H54 (cell line): ENCODE results near the gene AP5S1.
"Not testable (repeated sequence)": the region's sequence is repeated elsewhere in the genome, so short reads cannot be mapped to it uniquely, and the experiment has no call there.

Experiments used
- DNase-seq: peaks from one replicate; pipeline ENCODE4 v3.0.0; 2011; ENCODE audit warnings: low spot score, mixed read lengths; ENCODE audit not compliant: insufficient read length
- FAIRE-seq: peaks from 3 replicates; lab custom pipeline; 2011; peaks lifted over from hg19 to GRCh38; lab: Jason Lieb, UNC
- POLR2A ChIP-seq: IDR thresholded peaks from 2 replicates; pipeline ENCODE4 v1.6.1; 2011; ENCODE audit warnings: low read depth, mild to moderate bottlenecking, low read length

The AP5S1 gene

DNA sequence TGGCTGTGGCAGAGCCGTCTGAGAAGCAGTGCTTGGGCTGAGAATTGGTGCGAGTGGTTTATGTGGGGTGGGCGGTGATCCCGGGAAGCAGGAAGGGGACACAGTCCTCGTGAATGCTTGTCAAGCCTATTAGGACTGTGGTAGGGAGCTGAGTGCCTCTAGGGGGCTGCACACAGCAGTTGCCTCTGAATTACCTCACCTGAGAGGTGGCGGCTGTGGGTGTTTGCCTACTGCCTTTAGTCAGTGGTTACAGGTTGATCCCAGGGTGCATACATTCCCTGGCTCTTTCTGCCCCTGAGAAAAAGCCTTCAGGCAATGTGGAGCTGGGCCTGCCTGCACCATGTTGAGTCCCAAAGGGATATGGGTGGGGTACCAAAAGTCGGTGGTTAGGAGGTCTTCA, 5.2 kb downstream of the AP5S1 start:
- TF ChIP-seq POLR2A: no peak
- FAIRE-seq (no peak), DNase-seq (no peak)

DNA sequence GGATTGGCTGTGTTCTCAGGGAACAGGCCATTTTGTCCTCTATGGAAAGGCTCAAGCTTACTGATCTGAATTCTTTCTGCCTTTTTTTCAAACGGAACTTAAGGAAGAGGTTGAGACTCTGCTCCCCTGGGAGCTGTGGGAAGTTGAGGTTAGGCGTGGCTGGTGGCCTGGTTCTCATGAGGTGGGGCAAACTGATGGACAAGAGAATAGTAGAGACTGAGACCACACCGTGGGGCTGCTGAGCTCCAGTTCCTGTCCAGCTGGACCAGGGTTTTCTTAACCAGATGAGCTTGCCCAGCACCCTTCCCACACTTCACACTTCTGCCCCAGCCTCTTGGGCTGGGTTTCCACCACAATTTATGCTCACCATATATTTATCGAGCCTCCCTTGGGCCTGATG, 6.1 kb downstream of the AP5S1 start:
- no peak for TF ChIP-seq POLR2A
- FAIRE-seq (no peak), DNase-seq (no peak)

DNA sequence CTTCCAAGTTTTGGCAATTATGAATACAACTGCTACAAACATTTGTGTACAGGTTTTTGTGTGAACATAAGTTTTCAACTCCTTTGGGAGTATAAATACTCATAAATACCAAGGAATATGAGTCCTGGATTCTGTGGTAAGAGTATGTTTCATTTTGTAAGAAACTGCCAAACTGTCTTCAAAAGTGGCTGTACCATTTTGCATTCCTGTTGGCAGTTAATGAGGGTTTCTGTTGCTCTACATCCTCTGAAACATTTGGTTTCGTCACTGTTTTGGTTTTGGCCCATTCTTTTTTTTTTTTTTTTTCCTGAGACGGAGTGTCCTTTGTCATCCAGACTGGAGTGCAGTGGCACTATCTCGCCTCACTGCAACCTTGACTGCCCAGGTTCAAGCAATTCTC, 8.5 kb downstream of the AP5S1 start:
- no peak for TF ChIP-seq POLR2A
- FAIRE-seq (no peak), DNase-seq (no peak)

DNA sequence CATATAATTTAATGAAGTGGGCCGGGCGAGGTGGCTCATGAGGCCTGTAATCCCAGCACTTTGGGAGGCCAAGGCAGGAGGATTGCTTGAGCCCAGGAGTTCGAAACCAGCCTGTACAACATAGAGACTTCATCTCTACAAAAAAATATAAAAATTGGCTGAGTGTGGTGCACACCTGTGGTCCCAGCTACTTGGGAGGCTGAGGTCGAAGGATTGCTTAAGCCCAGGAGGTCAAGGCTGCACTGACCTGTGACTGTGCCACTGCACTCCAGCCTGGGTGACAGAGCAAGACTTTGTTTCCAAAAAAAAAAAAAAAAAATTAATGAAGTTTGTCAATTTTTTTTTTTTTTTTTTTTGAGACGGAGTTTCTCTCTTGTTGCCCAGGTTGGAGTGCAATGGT, 9.5 kb downstream of the AP5S1 start:
- FAIRE-seq, DNase-seq: not testable (repeated sequence)

DNA sequence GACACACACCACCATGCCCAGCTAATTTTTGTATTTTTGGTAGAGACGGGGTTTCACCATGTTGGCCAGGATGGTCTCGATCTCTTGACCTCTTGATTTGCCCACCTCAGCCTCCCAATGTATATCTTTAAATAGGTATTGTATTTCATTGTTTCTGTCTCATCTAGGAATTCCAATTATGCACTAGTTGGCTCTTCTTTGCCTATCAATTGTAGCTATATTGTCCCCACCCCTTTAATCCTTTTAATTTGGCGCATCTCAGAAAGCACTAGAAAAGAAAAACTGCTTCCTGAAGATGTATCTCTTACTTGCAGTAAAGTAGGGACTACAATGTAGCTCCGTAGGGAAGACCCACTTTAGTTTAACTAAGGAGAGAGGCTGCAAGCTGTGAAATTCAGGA, 15.8 kb downstream of the AP5S1 start:
- FAIRE-seq (no peak), DNase-seq (no peak)
- no peak for TF ChIP-seq POLR2A

DNA sequence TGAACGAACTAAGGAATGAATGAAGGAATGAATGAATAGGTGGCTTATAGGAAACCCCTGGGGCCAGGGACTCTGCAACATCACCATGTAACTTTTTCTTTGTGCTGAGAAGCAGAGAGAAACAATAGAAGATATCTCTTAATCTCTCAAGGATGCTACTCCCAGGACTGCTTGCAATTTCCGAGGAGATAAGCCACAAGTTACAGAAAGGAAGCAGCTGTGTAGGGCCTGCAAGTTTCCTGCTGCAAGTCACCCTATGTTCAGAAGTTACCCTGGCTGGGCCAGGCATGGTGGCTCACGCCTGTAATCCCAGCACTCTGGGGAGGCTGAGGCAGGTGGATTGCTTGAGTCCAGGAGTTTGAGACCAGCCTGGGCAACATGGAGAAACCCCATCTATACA, 19.0 kb downstream of the AP5S1 start:
- FAIRE-seq (no peak), DNase-seq (no peak)
- no peak for TF ChIP-seq POLR2A

DNA sequence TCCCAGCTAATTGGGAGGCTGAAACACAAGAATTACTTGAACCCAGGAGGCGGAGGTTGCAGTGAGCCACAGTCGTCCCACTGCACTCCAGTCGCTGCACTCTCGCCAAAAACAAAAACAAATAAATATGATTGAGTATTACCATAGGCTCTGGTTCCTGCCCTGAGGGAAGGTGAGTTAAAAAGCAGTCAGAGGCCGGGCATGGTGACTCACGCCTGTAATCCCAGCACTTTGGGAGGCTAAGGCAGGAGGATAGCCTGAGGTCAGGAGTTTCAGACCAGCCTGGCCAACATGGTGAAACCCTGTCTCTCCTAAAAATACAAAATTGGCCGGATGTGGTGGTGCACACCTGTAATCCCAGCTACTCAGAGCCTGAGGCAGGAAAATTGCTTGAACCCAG, 19.9 kb downstream of the AP5S1 start:
- not testable (repeated sequence) for DNase-seq, FAIRE-seq

DNA sequence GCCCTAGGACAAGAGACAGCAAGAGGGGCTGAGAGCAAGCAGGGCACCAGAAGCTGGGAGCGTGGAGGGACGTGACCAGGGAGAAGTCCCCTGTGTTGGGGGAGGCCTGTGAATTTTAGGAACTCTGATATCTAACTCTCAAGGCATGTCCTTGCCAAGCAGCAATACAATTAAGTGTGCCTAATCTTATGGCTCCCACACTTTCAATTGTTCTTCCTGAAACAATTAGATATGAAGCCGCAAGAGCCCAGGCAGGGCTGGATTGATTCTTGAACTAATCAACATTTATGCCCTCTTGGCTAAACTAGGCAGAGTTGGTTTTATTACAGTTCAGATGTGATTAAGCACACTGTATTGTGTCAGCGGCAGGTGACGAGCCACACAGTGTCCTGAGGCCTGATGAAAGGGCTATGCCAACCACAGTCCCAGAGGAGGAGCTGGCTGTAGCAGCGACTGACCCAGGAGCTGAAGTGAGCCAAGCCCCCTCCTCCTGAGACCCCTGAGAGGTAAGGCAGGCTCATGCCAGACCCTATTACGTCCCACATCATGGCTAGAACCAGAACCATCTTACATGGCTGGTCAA, 22.1 kb downstream of the AP5S1 start:
- TF ChIP-seq POLR2A: no peak
- no peak for FAIRE-seq
- DNase-seq: no peak

DNA sequence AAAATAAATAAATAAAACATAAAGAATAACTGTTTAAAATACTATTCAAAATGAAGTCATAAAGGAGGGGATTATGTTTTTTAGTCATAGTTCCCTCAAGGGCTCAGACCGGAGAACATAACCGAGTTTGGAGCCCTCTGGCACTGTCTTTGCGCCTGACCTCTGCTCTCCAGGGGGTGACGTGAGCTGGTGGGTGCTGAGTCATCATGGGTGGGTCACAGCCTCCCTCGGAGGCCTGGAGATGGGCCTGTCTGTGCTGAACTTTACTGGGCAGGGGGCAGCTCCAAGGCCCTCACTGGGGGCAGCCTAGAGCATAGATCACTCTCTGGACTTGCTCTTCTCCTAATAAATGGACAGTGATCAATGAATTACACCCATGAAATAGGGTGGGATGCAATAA, 23.1 kb downstream of the AP5S1 start:
- FAIRE-seq: no peak
- peak; percentile 87 for DNase-seq
- no peak for TF ChIP-seq POLR2A

DNA sequence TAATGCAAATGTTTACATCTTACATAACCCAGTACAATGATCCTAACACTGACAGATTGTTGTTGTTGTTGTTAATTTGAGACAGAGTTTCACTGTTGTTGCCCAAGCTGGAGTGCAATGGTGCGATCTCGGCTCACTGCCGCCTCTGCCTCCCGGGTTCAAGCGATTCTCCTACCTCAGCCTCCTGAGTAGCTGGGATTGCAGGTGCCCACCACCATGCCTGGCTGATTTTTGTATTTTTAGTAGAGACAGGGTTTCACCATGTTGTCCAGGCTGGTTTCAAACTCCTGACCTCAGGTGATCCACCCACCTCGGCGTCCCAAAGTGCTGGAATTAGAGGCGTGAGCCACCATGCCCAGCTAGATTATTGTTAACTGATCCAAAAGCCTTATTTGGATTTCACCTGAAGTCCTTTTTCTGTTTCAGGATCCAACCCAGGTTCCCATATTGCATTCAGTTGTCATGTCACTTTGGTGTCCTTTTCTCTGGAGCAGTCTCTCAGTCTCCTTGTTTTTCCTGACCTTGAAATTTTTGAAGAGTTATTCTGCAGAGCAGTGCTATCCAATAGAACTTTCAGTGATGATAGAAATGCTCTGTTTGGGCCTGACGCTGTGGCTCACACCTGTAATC, 23.8 kb downstream of the AP5S1 start:
- not testable (repeated sequence) for FAIRE-seq, DNase-seq

DNA sequence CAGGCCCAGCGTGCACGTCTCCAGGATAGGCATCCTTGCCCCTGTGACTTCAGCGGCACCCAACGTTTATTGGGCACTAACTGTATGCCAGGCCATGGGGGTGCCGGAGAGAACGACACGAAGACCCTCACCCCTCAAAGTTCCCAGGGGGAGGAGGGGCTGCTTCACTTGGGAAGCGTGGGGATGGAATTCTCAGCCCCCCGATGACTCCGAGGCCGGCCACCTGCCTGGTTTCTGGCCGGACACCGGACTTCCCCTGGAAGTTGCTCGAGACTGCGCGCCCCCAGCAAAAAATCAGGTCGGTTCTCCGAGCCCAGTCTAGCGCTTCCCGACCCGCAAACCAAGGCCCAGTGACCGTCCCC, 26.0 kb downstream of the AP5S1 start:
- no peak for TF ChIP-seq POLR2A
- no peak for DNase-seq
- no peak for FAIRE-seq

DNA sequence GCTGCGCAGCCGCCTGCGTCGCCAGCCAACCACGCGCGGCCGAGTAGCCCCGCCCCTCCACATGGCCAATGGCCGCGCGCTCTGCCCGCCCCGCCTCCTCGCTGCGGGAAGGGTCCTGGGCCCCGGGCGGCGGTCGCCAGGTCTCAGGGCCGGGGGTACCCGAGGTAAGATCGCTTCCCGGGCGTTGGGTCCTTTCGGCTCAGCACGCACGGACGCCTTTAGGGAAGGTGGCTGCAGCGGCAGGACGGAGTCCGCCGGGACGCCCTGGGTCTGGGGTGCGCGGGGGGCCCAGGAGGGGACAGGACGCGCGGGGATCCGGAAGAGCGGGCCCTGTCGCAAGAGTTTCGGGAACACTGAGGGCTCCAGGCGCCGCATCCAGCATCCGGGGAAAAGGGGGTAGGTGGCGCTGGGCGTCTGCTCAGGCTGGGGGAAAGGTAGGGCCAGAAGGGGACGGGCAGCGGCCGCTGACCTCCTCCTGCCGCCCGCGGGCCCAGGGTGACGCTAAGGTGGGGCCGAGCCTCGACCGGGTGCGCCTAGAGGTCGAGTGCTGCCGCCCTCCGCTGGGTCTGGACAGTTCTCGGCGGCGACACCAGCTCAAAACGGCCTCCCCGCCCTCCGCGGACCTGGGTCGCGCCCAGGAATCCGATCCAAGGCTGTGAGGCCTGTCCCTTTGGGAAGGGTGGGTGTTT, 26.5 kb downstream of the AP5S1 start, which contains the start of gene MAVS:
MAVS (plus strand) TSS at position 95 of the 689 bp plus-strand sequence. CDS start 7,791 bp downstream, outside the sequence.
- DNase-seq (peak; percentile 81), FAIRE-seq (no peak)
- peak; percentile 62; the same call in 1 of the 2 replicates for TF ChIP-seq POLR2A

DNA sequence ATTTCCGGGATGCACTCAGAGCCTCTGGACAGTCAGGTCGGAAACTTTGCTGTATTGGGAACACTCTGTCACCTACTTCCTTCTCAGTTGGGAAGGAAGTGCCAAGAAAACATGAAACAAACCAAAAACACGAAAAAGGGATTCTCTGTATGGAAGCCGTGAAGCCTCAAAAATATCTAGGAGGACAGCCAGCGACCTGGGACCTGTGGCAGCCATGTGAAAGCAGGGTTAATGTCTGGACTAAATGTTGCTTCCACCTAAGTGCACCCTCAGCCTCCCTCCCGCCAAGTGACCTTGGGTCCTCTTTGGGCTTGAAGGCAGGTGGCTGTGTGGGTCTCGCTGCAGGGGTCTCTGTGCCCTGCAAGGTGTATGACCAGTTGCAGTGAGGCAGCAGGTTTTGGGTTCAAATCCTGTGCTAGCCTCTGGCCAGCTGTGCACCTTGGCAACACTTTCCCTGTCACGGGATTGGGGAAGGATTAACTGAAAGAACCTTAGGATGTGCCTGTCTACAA, 27.1 kb downstream of the AP5S1 start:
- FAIRE-seq (no peak), DNase-seq (no peak)
- no peak for TF ChIP-seq POLR2A

DNA sequence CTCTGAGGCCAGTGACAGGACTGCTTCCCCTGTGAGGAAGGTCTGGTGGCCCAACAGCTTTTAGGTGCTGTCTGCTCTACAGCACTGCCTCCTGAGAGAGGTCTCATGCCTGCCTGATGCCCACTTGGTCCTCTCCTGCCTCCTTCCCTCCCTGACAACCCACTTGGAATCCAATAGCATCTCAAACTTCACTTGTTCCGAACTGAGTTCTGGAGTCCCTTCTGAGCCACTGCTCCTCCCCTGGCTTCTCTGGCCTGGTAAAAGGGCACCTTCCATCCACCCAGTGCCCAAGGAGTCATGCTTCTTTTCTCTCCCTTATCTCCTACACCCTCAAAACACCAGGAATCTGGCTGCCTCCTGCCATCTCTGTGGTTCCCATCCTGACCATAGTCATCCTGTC, 28.2 kb downstream of the AP5S1 start:
- DNase-seq (no peak), FAIRE-seq (no peak)
- TF ChIP-seq POLR2A: no peak

DNA sequence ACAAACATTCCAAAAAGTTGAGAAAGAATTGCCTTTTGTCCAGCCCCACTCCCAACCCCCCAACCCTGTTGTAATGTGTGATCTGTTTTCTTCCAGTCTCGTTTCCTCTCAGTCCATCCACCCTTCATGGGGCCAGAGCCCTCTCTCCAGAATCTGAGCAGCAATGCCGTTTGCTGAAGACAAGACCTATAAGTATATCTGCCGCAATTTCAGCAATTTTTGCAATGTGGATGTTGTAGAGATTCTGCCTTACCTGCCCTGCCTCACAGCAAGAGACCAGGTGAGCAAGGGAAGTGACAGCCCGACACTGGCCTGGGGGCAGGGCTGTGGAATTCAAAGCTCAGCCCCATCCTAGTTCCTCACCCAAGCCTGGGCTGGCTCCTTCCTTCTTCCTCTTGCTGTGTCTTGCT, 34.1 kb downstream of the AP5S1 start:
- FAIRE-seq (no peak), DNase-seq (no peak)
- no peak for TF ChIP-seq POLR2A
